ENCODE results near the gene PRKG1.

The PRKG1 gene

DNA sequence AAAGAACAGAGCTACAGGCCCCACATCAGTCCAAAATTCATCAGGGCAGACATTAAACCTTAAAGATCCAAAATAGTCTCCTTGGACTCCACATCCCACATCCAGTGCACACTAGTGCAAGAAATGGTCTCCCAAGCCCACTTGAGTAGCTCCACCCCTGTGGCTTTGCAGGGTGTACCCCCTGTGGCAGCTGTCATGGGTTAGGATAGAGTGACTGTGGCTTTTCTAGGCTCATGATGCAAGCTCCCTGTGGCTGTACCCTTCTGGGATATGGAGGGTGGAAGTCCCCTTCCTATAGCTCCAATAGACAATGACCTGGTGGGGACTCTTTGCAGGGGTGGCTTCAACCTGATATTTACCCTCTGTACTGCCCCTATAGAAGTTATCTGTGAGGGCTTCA is 1111.0 kb downstream of the PRKG1 start:
- TF ChIP-seq POLR2AphosphoS5 (IDR thresholded peaks at IDR 0.05; ENCODE audit: low read depth, low read length) = no peak
- no peak for TF ChIP-seq TAF1 (IDR thresholded peaks at IDR 0.05; ENCODE audit: borderline replicate concordance, insufficient read depth, low read length)
- no peak for TF ChIP-seq SIN3A (IDR thresholded peaks at IDR 0.05; ENCODE audit: borderline replicate concordance, insufficient read depth, low read length)
- no peak for TF ChIP-seq FOXP2 (optimal IDR thresholded peaks at IDR 0.05; ENCODE audit: borderline replicate concordance, extremely low read depth, extremely low read length, insufficient read depth)
- TF ChIP-seq, protein P1, sequence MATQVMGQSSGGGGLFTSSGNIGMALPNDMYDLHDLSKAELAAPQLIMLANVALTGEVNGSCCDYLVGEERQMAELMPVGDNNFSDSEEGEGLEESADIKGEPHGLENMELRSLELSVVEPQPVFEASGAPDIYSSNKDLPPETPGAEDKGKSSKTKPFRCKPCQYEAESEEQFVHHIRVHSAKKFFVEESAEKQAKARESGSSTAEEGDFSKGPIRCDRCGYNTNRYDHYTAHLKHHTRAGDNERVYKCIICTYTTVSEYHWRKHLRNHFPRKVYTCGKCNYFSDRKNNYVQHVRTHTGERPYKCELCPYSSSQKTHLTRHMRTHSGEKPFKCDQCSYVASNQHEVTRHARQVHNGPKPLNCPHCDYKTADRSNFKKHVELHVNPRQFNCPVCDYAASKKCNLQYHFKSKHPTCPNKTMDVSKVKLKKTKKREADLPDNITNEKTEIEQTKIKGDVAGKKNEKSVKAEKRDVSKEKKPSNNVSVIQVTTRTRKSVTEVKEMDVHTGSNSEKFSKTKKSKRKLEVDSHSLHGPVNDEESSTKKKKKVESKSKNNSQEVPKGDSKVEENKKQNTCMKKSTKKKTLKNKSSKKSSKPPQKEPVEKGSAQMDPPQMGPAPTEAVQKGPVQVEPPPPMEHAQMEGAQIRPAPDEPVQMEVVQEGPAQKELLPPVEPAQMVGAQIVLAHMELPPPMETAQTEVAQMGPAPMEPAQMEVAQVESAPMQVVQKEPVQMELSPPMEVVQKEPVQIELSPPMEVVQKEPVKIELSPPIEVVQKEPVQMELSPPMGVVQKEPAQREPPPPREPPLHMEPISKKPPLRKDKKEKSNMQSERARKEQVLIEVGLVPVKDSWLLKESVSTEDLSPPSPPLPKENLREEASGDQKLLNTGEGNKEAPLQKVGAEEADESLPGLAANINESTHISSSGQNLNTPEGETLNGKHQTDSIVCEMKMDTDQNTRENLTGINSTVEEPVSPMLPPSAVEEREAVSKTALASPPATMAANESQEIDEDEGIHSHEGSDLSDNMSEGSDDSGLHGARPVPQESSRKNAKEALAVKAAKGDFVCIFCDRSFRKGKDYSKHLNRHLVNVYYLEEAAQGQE (IDR thresholded peaks at IDR 0.05; ENCODE audit: insufficient read depth in 1 of 2, low read depth in 2 of 2, low read length in 2 of 2) = no peak

DNA sequence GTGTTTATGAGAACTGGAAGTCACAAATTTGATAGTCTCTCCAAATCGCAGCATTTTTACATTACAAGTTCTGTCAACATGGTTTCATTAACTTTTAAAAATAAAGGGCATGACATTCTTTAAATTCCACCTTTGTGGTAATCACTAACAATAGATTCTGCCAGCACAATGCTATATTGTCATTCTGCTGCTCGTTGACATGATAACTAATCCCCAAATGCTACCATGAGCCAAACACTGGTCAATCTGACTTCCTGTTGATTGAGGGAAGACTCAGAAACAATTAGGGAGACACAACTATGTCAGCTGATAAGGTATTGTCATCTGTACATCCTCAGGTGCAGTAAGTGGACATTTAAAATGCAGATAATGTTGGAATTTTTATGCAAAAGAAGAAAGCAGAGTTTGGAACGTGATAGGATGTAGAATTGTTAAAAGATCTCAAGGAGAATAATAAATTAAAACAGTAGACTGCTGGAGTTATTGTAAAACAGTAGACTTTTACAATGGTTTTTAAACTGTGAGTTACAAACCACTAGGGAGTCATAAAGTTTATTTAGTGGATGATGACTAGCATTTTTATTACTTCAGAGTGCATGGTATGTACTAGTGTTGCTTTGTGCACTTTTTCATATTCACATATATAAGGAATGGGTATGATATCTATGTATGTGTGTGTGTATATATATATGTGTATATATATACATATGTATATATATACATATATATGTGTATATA is 1113.4 kb downstream of the PRKG1 start:
- TF ChIP-seq, protein P1 (IDR thresholded peaks at IDR 0.05; ENCODE audit: insufficient read depth in 1 of 2, low read depth in 2 of 2, low read length in 2 of 2) = no peak
- TF ChIP-seq SIN3A (IDR thresholded peaks at IDR 0.05; ENCODE audit: borderline replicate concordance, insufficient read depth, low read length) (no peak), FOXP2 (optimal IDR thresholded peaks at IDR 0.05; ENCODE audit: borderline replicate concordance, extremely low read depth, extremely low read length, insufficient read depth) (no peak), POLR2AphosphoS5 (IDR thresholded peaks at IDR 0.05; ENCODE audit: low read depth, low read length) (no peak), TAF1 (IDR thresholded peaks at IDR 0.05; ENCODE audit: borderline replicate concordance, insufficient read depth, low read length) (no peak)

DNA sequence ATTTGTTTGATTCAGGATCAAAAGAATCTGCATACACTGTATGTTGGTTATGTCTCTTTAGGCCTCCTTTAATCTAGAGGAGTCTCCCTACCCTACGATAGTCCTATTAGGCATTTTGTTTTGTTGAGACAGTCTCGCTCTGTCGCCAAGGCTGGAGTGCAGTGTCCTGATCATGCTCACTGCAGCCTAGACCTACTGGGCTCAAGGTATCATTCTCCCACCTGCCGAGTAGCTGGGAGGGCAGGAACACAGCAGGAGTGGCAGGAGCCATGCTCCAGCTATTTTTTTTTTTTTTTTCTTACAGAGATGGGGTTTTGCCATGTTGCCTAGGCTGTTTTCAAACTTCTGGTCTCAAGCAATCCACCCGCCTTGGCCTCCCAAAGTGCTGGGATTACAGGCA is 1116.8 kb downstream of the PRKG1 start:
- TF ChIP-seq TAF1 (IDR thresholded peaks at IDR 0.05; ENCODE audit: borderline replicate concordance, insufficient read depth, low read length) = no peak

DNA sequence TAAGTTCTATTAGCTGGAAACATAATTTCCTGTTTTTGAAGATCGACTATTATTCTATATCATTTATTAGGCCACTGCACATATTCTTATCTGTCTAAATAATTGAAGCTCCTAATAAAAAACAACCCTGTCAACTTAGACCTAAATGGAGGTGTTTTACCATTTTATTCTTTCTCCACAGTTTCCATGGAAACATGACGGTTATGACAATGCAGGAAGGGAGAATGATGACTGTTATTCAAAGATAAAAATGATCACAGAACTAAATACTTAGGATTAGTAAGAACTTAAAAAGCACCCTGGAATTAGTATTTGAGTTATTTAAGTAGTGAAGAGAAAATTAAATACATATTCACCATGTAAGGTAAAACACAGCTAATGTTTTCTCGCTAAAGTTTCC is 1119.9 kb downstream of the PRKG1 start:
- TF ChIP-seq, protein P1 (IDR thresholded peaks at IDR 0.05; ENCODE audit: insufficient read depth in 1 of 2, low read depth in 2 of 2, low read length in 2 of 2) = no peak

DNA sequence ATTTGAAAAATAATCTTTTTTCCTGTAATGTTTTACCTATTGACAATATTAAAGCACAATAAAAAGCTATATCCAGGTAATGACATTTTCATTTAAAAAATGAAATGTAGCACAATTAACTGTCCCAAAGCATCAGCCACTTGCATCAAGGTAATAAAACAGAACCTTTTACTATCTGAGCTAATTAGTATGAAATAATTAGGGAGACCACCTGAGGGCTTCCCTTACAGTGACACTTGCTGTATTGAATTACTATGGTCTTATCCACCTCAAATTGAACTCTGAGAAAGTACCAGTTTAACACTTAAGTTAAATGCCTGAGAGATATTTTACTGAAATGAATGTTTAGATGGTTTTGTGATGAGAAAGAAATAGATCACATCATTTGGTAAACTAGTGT is 1120.4 kb downstream of the PRKG1 start:
- no peak for TF ChIP-seq SIN3A (IDR thresholded peaks at IDR 0.05; ENCODE audit: borderline replicate concordance, insufficient read depth, low read length)
- TF ChIP-seq TAF1 (IDR thresholded peaks at IDR 0.05; ENCODE audit: borderline replicate concordance, insufficient read depth, low read length) = no peak
- no peak for TF ChIP-seq FOXP2 (optimal IDR thresholded peaks at IDR 0.05; ENCODE audit: borderline replicate concordance, extremely low read depth, extremely low read length, insufficient read depth)
- TF ChIP-seq POLR2AphosphoS5 (IDR thresholded peaks at IDR 0.05; ENCODE audit: low read depth, low read length) = no peak
- TF ChIP-seq, protein P1 (IDR thresholded peaks at IDR 0.05; ENCODE audit: insufficient read depth in 1 of 2, low read depth in 2 of 2, low read length in 2 of 2) = no peak
